K562 (cell line): ENCODE results near the gene CDYL.

Experiments used
- ADNP ChIP-seq: fragments of 200-800 bp; sonication (Bioruptor generic); IDR thresholded peaks from 2 replicates; pipeline ENCODE4 v1.6.1; 2016; ENCODE audit warnings: missing genetic modification characterization, missing compliant biosample characterization
- FOXK1 ChIP-seq: sonication (generic); formaldehyde crosslinking; IDR thresholded peaks from 2 replicates; pipeline ENCODE4 v1.8.0; 2022; ENCODE audit warnings: missing genetic modification reagents, mild to moderate bottlenecking, borderline replicate concordance
- LEF1 ChIP-seq: fragments of 450-650 bp; IDR thresholded peaks from 2 replicates; pipeline ENCODE4 v1.6.1; 2016; ENCODE audit warnings: mild to moderate bottlenecking
- NR2C2 ChIP-seq, 2 experiments: fragments of 200-800 bp in 1 of 2; sonication (Bioruptor generic) in 1 of 2; sonication (generic) in 1 of 2; formaldehyde crosslinking in 1 of 2; IDR thresholded peaks; 2 replicates each; pipeline versions ENCODE4 v1.6.1 to v1.8.0; 2016 to 2022; ENCODE audit warnings: mild to moderate bottlenecking in 1 of 2, missing compliant biosample characterization in 1 of 2, missing genetic modification characterization in 1 of 2, missing genetic modification reagents in 1 of 2
- SIN3A ChIP-seq, 2 experiments: fragments of 150-350 bp in 1 of 2; IDR thresholded peaks; 2 replicates each; pipeline ENCODE4 v1.6.1; 2011 to 2016; ENCODE audit warnings: borderline replicate concordance in 2 of 2, low read depth in 2 of 2, low read length in 2 of 2, mild to moderate bottlenecking in 2 of 2, moderate library complexity in 2 of 2; ENCODE audit not compliant: control insufficient read depth in 1 of 2
- SMC3 ChIP-seq: conservative IDR thresholded peaks from 2 replicates; pipeline ENCODE4 v1.6.1; 2011; ENCODE audit warnings: low read depth, low read length, improper control_type of control experiment; ENCODE audit not compliant: insufficient read depth
- SREBF2 ChIP-seq: sonication (generic); formaldehyde crosslinking; IDR thresholded peaks from 2 replicates; pipeline ENCODE4 v1.4.0; 2020; ENCODE audit warnings: mild to moderate bottlenecking, missing genetic modification reagents
- TEAD4 ChIP-seq, 2 experiments: sonication (generic) in 1 of 2; formaldehyde crosslinking in 1 of 2; IDR thresholded peaks; 2 replicates each; pipeline versions ENCODE4 v1.6.1 to v1.8.0; 2012 to 2022; ENCODE audit warnings: borderline replicate concordance in 1 of 2, inconsistent platforms in 1 of 2, low read length in 1 of 2, mild to moderate bottlenecking in 1 of 2, missing genetic modification reagents in 1 of 2
- ZFP36 ChIP-seq: fragments of 150-350 bp; IDR thresholded peaks from 2 replicates; pipeline ENCODE4 v1.6.1; 2018; ENCODE audit warnings: low read length, low read depth; ENCODE audit not compliant: partially characterized antibody
- TF ChIP-seq, protein P1 (sequence below): fragments of 450-650 bp; IDR thresholded peaks from 2 replicates; pipeline ENCODE4 v1.7.1; 2018; ENCODE audit warnings: mild to moderate bottlenecking, low read depth; ENCODE audit not compliant: partially characterized antibody
- TF ChIP-seq, protein P2 (sequence below), 3 experiments: IDR thresholded peaks in 2 of 3; conservative IDR thresholded peaks in 1 of 3; 2 replicates each; pipeline ENCODE4 v1.5.1; 2011 to 2012; ENCODE audit warnings: low read length in 3 of 3, mild to moderate bottlenecking in 3 of 3, control low read depth in 2 of 3, improper control_type of control experiment in 1 of 3, inconsistent platforms in 1 of 3, low read depth in 1 of 3, mixed read lengths in 1 of 3, moderate library complexity in 1 of 3; ENCODE audit not compliant: insufficient read depth in 2 of 3
- TF ChIP-seq, protein P3 (sequence below), 2 experiments: IDR thresholded peaks in 1 of 2; conservative IDR thresholded peaks in 1 of 2; 2 replicates each; pipeline ENCODE4 v1.6.1; 2016; ENCODE audit warnings: low read depth in 2 of 2, mild to moderate bottlenecking in 1 of 2, missing compliant biosample characterization in 1 of 2, missing genetic modification characterization in 1 of 2, moderate library complexity in 1 of 2

DNA sequence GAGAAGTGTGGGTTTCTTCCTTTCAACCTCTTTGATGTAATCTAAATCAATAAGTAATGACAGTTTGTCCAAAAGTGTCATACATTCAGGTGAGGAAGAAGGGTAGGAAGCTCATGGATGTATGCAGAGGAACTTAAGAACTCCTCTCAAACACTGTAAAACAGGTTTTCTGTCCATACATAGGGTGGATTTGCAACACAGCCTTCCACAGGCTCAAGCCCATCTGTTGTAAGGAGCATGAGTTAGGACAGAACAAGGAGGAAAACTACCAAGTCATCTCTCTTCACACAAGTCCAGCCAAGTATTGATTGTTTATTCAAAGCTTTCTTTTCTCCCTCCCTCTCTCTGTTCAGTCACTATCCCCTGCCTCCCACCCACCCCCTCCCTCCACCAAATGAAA is 49.0 kb upstream of the CDYL start:
- TF ChIP-seq, protein P1, sequence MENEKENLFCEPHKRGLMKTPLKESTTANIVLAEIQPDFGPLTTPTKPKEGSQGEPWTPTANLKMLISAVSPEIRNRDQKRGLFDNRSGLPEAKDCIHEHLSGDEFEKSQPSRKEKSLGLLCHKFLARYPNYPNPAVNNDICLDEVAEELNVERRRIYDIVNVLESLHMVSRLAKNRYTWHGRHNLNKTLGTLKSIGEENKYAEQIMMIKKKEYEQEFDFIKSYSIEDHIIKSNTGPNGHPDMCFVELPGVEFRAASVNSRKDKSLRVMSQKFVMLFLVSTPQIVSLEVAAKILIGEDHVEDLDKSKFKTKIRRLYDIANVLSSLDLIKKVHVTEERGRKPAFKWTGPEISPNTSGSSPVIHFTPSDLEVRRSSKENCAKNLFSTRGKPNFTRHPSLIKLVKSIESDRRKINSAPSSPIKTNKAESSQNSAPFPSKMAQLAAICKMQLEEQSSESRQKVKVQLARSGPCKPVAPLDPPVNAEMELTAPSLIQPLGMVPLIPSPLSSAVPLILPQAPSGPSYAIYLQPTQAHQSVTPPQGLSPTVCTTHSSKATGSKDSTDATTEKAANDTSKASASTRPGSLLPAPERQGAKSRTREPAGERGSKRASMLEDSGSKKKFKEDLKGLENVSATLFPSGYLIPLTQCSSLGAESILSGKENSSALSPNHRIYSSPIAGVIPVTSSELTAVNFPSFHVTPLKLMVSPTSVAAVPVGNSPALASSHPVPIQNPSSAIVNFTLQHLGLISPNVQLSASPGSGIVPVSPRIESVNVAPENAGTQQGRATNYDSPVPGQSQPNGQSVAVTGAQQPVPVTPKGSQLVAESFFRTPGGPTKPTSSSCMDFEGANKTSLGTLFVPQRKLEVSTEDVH: no peak
- TF ChIP-seq LEF1 (no peak), FOXK1 (no peak), TEAD4 (IDR thresholded peaks at IDR 0.05; ENCODE audit: low read length) (no peak), TEAD4 (CRISPR knock-in tag; IDR thresholded peaks at IDR 0.05; ENCODE audit: borderline replicate concordance) (no peak), ZFP36 (no peak), SIN3A (IDR thresholded peaks at IDR 0.05; ENCODE audit: borderline replicate concordance in 2 of 2, control insufficient read depth in 1 of 2, low read depth in 2 of 2, low read length in 2 of 2) (no peak), ADNP (no peak), SMC3 (no peak), SREBF2 (CRISPR knock-in tag) (no peak), NR2C2 (CRISPR knock-in tag; IDR thresholded peaks at IDR 0.05) (no peak), NR2C2 (tag; IDR thresholded peaks at IDR 0.05) (no peak)
- TF ChIP-seq, protein P2, sequence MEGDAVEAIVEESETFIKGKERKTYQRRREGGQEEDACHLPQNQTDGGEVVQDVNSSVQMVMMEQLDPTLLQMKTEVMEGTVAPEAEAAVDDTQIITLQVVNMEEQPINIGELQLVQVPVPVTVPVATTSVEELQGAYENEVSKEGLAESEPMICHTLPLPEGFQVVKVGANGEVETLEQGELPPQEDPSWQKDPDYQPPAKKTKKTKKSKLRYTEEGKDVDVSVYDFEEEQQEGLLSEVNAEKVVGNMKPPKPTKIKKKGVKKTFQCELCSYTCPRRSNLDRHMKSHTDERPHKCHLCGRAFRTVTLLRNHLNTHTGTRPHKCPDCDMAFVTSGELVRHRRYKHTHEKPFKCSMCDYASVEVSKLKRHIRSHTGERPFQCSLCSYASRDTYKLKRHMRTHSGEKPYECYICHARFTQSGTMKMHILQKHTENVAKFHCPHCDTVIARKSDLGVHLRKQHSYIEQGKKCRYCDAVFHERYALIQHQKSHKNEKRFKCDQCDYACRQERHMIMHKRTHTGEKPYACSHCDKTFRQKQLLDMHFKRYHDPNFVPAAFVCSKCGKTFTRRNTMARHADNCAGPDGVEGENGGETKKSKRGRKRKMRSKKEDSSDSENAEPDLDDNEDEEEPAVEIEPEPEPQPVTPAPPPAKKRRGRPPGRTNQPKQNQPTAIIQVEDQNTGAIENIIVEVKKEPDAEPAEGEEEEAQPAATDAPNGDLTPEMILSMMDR (IDR thresholded peaks at IDR 0.05 in 2 of 3, conservative IDR thresholded peaks at IDR 0.05 in 1 of 3; ENCODE audit: insufficient read depth in 2 of 3, low read depth in 1 of 3, low read length in 3 of 3): no peak
- TF ChIP-seq, protein P3, sequence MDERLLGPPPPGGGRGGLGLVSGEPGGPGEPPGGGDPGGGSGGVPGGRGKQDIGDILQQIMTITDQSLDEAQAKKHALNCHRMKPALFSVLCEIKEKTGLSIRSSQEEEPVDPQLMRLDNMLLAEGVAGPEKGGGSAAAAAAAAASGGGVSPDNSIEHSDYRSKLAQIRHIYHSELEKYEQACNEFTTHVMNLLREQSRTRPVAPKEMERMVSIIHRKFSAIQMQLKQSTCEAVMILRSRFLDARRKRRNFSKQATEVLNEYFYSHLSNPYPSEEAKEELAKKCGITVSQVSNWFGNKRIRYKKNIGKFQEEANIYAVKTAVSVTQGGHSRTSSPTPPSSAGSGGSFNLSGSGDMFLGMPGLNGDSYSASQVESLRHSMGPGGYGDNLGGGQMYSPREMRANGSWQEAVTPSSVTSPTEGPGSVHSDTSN (CRISPR knock-in tag; IDR thresholded peaks at IDR 0.05; ENCODE audit: low read depth): no peak
- TF ChIP-seq, protein P3 (tag; conservative IDR thresholded peaks at IDR 0.05; ENCODE audit: low read depth): no peak
